GM21528 (cell line): ENCODE results near the gene TRPM2.

Experiments
- ATAC-seq: cut with Tn5 transposase; IDR thresholded peaks from one replicate; pipeline ENCODE4 v1.9.1; 2021; ENCODE audit warnings: mild to moderate bottlenecking, moderate library complexity; ENCODE audit not compliant: unreplicated experiment, low FRiP score

The TRPM2 gene

DNA sequence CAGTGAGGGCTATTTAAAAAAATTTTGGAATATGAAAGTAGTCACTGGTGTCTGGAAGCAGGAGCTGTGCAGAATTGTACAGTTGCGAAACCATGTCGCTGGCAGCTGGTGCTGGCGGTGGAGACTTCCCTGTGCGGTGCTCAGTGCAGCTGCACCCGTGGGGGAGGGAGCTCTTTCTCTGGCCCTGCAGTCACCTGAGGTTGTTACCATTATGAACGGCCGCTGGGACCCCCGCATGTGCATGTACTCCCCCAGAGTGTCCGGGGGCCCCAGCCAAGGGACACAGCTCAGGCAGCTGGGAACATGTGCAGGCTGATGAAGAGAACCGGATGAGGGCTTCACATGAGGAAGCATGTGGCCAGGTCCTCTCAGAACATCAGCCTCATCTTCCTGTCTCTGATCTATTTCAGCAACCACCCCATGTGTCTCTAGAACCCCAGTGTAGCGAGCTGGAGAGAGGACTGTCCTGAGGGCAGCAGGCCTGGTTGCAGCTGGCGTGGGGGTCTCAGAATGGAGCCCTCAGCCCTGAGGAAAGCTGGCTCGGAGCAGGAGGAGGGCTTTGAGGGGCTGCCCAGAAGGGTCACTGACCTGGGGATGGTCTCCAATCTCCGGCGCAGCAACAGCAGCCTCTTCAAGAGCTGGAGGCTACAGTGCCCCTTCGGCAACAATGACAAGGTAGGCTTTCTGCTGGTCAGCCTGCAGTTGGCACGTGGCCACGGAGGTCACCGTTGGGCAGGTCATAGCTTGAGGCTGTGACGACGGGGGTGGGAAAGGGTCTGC lies at the start of gene TRPM2:
Gene TRPM2, plus strand, starts transcription at position 431 of the 780 bp plus-strand sequence. Its CDS starts 80 bp downstream, at position 511.
- no peak for ATAC-seq

DNA sequence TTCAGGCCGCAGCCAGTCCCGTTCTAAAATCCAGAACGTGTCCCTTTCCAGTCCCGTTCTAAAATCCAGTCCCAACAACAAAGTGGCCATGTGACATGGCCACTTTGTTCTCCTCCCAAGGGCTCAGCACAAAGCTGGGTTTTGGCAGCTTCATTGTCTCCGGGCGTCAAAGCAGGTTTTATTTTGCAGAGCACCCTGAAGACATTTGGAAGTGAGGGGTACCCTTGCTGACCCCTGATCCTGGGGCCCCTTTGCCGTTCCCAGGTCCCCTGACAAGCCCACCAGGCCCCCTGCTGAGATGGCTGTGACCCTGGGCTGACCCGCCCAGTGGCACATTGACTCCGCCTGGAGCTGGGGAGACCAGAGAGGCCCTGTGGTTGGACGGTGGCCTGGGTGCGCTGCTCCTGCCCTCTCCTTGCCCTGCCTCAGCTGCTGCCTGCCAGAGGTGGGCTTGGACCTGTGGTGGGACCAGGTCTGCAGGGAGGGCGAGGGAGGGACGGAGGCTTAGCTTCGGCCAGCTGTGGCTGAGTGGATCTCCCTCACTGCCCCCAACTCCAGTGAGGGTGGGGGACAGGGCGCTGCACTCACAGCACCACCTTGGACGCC lies 49.3 kb upstream of the TRPM2 start:
- no peak for ATAC-seq

- ATAC-seq: no peak
These were observed 48.5 kb upstream of the TRPM2 start for GRCh38 chr21:44304877-44305293.

DNA sequence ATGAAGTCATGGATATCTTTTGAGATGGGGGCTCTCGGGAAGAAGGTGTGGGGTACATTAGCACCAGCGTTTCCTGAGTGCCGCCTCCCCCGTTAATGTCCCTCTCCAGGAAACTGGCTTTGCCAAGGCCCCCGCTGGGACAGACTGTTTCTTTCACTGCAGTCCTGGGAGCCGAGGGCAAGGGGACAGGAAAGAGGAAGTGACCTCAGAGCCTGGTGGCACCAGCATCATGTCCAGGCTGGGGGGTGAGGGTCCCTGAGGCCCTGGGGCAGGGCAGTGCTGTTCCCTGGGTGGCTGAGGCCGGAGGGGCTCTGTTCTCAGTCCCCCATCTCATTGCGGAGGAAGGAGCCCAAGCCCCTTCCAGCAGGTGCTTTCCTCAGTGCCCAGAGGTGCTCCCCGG lies 47.7 kb upstream of the TRPM2 start:
- ATAC-seq: no peak

GRCh38 chr21:44306936-44307704 lies 46.3 kb upstream of the TRPM2 start:
- ATAC-seq: no peak

DNA sequence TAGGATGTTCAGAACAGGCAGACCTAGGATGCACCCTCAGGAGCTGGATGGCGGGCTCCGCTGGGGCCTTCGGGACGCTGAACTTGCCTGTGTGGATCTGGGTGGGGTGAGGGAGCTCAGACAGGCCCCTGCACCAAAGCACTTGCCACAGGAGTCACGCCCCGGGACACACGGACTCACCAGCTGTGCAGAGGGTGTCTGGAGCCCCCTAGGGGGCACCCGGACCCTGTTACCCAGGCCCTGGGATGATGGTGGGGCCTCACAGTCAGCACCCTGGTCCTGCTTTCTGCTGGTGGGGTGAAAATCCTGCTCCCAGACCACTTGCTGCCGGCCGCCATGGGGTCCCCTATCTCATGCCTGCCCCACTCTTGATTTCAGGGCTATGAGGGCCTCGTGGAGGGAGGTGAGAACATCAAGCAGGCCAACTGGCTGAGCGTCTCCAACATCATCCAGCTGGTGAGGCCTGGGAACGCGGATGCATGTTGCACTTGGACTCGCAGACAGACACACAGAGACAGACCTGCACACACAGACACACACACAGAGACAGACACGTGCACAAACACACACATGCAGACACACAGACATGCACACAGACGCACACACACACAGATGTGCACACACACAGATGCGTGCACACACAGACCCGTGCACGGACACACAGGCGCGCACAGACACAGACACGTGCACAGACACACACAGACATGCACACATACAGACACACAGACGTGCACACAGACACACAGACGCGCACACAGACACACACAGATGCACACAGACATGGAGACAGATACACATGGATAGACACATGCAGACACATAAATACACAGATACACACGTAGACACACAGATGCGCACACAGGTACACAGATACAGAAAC lies 42.6 kb upstream of the TRPM2 start:
- ATAC-seq: no peak

GRCh38 chr21:44312089-44312488 lies 41.3 kb upstream of the TRPM2 start:
- no peak for ATAC-seq

DNA sequence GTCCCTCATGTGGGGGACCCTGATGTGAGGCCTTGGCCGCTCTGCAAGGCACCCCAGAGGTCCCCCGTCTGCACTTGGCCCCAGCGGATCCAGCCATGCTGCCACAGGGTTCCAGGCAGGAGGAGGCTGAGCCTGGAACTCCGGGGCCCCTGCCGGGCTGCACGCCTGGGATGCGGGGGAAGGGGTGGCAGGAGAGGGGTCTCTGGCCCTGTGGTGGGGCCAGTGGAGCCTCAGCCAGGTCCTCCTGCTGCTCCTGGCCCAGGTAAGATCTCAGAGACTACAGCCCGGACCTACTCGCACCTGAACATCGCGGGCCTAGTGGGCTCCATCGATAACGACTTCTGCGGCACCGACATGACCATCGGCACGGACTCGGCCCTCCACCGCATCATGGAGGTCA lies 40.7 kb upstream of the TRPM2 start:
- ATAC-seq: no peak

GRCh38 chr21:44313451-44313850 lies 40.0 kb upstream of the TRPM2 start:
- no peak for ATAC-seq

- ATAC-seq: no peak
These were observed 39.3 kb upstream of the TRPM2 start for GRCh38 chr21:44314128-44314527.

DNA sequence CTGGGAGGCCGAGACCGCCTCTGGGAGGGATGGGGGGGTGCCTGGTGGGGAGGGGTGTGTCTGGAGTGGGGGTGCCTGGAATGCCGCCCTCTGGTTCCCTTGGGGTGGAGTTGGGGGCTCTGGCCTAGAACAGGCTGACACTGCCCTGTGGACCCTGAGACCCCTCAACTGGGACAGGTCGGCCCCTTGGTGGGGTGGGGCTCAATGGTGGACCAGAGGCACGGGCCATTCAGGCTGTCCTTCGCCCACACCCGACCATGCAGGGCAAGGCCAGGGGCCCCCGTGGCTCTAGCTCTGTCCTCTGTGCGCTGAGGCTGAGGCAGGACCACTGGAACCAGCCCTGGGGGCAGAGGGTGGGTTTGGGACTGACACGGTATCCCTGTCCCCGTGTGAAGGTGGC lies 38.9 kb upstream of the TRPM2 start:
- ATAC-seq: no peak

DNA sequence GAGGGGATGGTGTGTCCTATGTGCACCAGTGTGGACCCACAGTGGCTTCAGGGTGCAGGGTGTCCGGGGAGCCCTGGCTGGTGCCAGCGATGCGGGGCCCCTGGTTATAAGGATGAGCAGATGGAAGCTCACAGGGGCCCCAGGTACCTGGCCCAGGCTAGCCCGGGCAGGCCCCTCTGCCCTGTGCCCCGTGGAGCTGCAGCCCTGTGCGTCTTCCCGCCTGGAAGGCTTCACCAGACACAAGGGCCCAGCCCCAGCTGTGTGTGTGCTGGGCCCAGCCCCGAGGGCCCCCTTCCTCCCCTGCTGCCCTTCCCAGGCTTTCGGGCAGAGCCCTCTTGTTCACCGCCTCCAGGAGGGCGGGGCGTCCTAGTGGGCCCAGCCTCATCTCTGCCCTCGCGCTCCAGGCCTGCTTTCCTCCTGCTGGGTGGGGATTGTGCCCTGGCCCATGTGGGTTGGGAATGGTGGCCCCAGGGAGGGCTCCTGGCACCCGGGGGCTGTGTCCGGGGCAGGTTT lies 37.7 kb upstream of the TRPM2 start:
- ATAC-seq: no peak

GRCh38 chr21:44316277-44316900 lies 37.0 kb upstream of the TRPM2 start:
- ATAC-seq: no peak

DNA sequence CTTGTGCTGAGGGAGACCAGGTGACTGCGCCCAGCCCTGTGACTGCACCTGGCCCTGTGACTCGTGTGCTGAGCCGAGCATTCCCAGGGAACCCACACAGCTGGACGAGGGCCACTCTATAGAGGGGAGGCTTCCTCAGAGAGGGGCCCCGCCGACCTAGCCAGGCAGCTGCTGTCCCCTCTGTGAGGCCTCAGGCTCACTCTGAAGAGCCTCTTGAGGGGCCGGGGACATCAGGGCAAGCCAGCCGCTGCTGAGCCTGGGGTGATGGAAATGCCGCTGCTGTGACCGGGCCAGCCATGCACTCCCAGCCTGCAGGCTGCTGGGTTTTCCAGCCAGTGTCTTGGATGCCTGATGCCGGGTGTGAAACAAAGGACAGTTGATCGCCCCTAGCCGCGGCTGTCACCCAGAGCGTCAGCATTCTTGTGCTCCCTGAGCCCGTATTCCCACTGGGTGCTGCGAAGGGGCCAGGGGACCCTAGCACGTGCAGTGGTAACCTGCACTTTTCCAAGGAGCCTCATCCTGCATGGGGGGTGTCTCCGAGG lies 36.1 kb upstream of the TRPM2 start:
- ATAC-seq: no peak

- no peak for ATAC-seq
These were observed 35.5 kb upstream of the TRPM2 start for GRCh38 chr21:44317871-44318270.

DNA sequence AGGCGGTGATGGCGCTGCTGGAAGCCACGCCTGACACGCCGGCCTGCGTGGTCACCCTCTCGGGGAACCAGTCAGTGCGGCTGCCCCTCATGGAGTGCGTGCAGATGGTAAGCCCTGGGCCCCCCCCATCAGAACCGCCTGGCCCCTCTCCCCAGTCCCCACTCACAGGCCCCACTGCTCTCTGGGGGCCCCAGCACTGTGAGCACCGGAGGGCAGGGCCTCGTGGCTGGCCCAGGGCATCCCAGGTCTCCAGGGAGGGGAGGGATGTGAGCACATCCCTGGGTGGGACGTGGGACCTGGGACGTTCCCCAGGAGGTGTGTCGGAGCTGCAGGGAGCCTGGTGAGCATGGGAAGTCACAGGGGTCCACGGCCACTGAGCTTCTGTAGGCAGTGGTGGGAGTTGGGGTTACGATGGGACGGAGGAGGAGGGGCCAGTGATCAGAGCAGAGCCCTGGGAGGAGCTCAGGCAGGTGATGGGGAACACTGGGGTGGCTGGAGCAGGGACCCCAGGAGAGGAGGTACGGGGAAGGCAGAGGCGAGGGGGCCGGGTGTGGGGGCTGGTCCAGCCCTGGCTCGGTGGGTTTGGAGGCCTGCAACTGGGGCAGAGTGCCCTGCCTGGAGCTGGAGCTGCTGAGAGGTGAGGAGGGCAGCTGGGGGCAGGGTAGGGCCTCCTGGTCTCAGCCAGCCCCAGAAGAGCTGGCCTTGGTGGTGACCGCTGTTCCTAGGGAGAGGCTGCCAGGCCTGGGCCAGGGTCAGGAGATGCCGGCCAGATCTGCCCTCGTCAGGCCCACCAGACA lies 34.7 kb upstream of the TRPM2 start:
- no peak for ATAC-seq

DNA sequence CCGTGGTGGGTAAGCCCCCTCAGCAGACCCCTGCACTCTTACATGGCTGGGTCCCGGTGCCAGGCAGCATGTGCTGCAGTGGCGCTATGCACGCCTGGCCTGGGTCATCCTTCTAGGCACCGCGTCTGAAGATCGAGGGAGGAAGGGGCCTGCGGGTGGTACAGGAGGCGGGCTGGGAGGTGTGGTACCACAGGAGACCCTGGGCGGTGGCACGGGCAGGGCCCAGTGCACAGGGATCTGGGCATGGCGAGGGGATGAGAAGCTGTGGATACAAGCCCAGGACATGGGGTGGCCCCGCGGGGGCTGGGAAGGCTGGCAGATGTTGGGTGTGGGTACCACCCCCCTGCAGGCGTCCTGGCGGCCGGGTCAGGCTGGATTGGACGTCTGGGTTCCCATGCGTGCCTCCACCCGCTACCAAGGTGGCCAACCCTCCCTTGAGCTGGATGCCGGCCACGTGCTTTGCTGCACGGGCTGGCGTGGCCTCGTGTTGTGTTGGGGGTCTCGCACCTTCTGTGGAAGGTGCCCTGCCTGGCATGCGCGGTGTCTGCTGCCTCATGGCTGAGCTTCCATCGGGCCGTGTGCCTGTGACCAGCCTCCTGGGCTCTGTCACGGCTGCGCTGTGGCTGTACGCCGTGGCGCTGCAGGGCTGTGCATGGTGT lies 33.9 kb upstream of the TRPM2 start:
- ATAC-seq: no peak

DNA sequence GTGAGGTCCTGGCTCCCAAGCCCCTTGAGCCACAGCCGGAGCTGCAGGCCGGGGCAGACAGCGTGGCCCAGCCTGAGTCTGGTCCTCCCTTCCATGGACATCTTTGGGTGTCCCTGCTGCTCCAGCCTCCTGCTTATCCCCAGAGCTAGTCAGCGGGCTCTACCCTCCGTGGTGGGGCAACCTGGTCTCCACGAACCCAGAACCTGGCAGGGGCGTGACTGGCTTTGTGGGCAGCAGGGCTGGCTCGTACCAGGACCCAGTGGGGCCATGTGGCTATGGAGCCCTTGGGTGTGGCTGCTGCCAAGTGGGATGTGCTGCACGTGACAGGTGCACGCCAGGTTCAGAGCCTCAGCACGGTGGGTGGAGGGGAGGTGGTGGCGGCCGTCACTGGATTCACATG lies 32.6 kb upstream of the TRPM2 start:
- no peak for ATAC-seq
